Measurements from ENCODE around the gene HOXD3. TPM values are rescaled to one million over a fixed set of nuclear protein-coding genes. Genes with fewer than 3 reads are reported as not detected.

Gene HOXD3
- total RNA-seq, 2 experiments from 2014 or later: not detected

DNA sequence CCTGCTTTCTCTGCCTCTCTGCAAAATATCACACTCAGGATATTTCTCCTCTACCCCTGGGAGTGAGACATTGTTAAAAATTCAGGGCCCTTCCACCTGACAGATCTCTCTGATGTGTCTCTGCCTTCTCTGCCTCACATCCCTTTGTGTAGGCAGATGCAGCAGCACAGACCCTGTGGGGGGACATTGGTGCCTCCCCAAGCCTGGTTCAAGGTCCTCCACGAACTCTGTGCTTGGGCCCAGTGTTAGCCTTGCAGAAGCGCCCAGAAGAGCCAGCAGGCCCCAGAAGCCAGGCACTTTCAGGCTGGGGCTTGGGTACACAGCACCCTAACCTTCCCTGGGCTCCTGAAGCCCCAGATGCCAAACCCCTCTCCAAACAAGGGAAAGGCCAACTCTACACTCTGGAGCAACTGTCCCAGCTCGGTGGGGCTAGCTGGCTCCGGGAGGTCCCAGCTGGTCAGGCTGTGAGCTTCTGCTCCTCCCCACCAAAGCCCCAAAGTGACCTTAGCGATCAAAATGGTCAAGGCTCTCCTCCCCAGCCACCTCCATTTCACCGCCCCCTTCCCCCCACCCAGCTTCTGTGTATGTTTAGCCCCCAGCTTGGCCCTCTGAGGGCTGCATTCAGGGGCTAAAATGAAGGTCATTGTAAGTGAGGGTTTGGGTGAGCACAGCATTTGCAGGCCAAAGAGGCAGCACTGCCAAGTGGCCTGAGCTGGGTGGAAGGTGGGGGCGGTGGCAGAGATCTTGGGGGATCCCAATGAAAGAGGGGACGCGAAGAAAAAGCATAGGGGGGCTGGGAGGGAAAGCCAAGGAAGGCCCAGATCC, 31.9 kb upstream of the HOXD3 start:
- BruUV-seq (replicated peaks): no TSS peak

DNA sequence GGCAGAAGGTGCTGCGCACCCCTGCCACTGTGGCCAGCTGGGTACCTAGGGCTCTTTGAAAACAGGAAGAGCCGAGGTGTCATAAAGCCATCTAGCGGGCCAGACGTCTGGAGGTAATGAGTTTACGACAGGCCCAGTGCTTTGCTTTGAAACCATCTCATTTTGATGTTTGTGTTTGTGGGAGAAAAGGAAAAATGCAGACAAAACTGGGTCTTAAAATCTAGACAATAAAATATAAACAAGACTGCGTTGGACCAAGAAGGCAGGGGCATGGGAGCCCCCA, 31.4 kb upstream of the HOXD3 start:
- H3K27ac ChIP-seq (ENCODE audit: low read depth, low read length, poor library complexity, severe bottlenecking): no peak overlapping the region
- no peaks in the 10 kb centered on the region for H3K9me3 ChIP-seq (ENCODE audit: low read length)
- H3K9me2 ChIP-seq (ENCODE audit: insufficient read depth, low read length): no peaks in the 10 kb centered on the region
- intact Hi-C loops (cut with micrococcal nuclease; ENCODE audit: unreplicated experiment): loop anchor here (2.0 to 5.0 kb wide), 3 partner anchors 329 to 1021 kb away; no protein-coding TSS in a partner anchor
- no TSS peak for BruUV-seq (replicated peaks)
- peak; percentile 8 for DNase-seq (ENCODE audit: low spot score)
- no peak overlapping the region for H3K4me2 ChIP-seq (ENCODE audit: low read length)
- no peaks in the 10 kb centered on the region for H3K36me3 ChIP-seq (ENCODE audit: insufficient read depth, low read length)
- H2AFZ ChIP-seq (ENCODE audit: low read length): no peak overlapping the region
- no peaks in the 10 kb centered on the region for H3K79me2 ChIP-seq (ENCODE audit: insufficient read depth, low read depth, low read length)
- no peaks in the 10 kb centered on the region for H4K20me1 ChIP-seq (ENCODE audit: insufficient read depth, low read length)
- TF ChIP-seq, protein P1, sequence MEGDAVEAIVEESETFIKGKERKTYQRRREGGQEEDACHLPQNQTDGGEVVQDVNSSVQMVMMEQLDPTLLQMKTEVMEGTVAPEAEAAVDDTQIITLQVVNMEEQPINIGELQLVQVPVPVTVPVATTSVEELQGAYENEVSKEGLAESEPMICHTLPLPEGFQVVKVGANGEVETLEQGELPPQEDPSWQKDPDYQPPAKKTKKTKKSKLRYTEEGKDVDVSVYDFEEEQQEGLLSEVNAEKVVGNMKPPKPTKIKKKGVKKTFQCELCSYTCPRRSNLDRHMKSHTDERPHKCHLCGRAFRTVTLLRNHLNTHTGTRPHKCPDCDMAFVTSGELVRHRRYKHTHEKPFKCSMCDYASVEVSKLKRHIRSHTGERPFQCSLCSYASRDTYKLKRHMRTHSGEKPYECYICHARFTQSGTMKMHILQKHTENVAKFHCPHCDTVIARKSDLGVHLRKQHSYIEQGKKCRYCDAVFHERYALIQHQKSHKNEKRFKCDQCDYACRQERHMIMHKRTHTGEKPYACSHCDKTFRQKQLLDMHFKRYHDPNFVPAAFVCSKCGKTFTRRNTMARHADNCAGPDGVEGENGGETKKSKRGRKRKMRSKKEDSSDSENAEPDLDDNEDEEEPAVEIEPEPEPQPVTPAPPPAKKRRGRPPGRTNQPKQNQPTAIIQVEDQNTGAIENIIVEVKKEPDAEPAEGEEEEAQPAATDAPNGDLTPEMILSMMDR (conservative IDR thresholded peaks at IDR 0.05; ENCODE audit: low read length): no peak
- no peak for TF ChIP-seq EZH2phosphoT487 (IDR thresholded peaks at IDR 0.05; ENCODE audit: borderline replicate concordance, low read depth, low read length)
- ChIA-PET CTCF (ENCODE audit: unreplicated experiment) (no interaction called here), POLR2A (interaction anchor here (0.6 kb wide), 1 partner anchor 32 kb away, joined by 4 read pairs; no protein-coding TSS in a partner anchor)
- H3K4me1 ChIP-seq (ENCODE audit: insufficient read depth, low read length, poor library complexity, severe bottlenecking): no peaks in the 10 kb centered on the region
- H3K4me3 ChIP-seq (ENCODE audit: low read depth, low read length, poor library complexity, severe bottlenecking): no peak overlapping the region

More for the DNA sequence above, 31.9 kb upstream of the HOXD3 start:
- POLR2A ChIA-PET: interaction anchor here (0.6 kb wide), 1 partner anchor 31 kb away, joined by 4 read pairs; no protein-coding TSS in a partner anchor
- Histone ChIP-seq H3K9me3 (ENCODE audit: low read length) (no peaks in the 10 kb centered on the region), H3K36me3 (ENCODE audit: insufficient read depth, low read length) (no peaks in the 10 kb centered on the region), H4K20me1 (ENCODE audit: insufficient read depth, low read length) (no peaks in the 10 kb centered on the region), H3K4me2 (ENCODE audit: low read length) (no peak overlapping the region), H3K4me3 (ENCODE audit: low read depth, low read length, poor library complexity, severe bottlenecking) (no peak overlapping the region), H3K9me2 (ENCODE audit: insufficient read depth, low read length) (no peaks in the 10 kb centered on the region), H2AFZ (ENCODE audit: low read length) (no peak overlapping the region), H3K4me1 (ENCODE audit: insufficient read depth, low read length, poor library complexity, severe bottlenecking) (no peaks in the 10 kb centered on the region), H3K79me2 (ENCODE audit: insufficient read depth, low read depth, low read length) (no peaks in the 10 kb centered on the region), H3K27ac (ENCODE audit: low read depth, low read length, poor library complexity, severe bottlenecking) (no peak overlapping the region)
- intact Hi-C loops (cut with micrococcal nuclease; ENCODE audit: unreplicated experiment): loop anchor here (5.0 kb wide), 1 partner anchor 427 kb away; no protein-coding TSS in a partner anchor
- TF ChIP-seq, protein P1 (conservative IDR thresholded peaks at IDR 0.05; ENCODE audit: low read length): no peak
- TF ChIP-seq EZH2phosphoT487 (IDR thresholded peaks at IDR 0.05; ENCODE audit: borderline replicate concordance, low read depth, low read length): no peak
- CTCF ChIA-PET (ENCODE audit: unreplicated experiment): no interaction called here
- no peak for DNase-seq (ENCODE audit: low spot score)

Data from OCI-LY7 (cell line).